Neural cell (in vitro differentiated cells): ENCODE results near the gene ATXN10. TPM values are rescaled to one million over a fixed set of nuclear protein-coding genes. Genes with fewer than 3 reads are reported as not detected.

Experiments
- H2AFZ ChIP-seq: fragments of 200-600, 300-800 bp; sonication (generic), shearing (Covaris generic); 2 replicates; pipeline ENCODE4 v1.6.0; 2014; ENCODE audit warnings: low read depth, mild to moderate bottlenecking, antibody characterized with exemption, low read length, moderate library complexity
- H3F3A ChIP-seq: fragments of 200-600 bp; shearing (Covaris generic); 2 replicates; pipeline ENCODE4 v1.6.1; 2016; ENCODE audit warnings: mild to moderate bottlenecking, moderate library complexity, mixed read lengths, antibody characterized with exemption, low read length; ENCODE audit not compliant: insufficient read depth, poor library complexity, severe bottlenecking
- H3K27ac ChIP-seq: fragments of 200-600, 300-800 bp; sonication (generic), shearing (Covaris generic); 2 replicates; pipeline ENCODE4 v1.5.1; 2014; ENCODE audit warnings: mild to moderate bottlenecking, low read length, moderate library complexity
- H3K27me3 ChIP-seq: fragments of 300-800, 200-600 bp; sonication (generic), shearing (Covaris generic); 2 replicates; pipeline ENCODE4 v1.6.0; 2014; ENCODE audit warnings: mild to moderate bottlenecking, low read depth, low read length, moderate library complexity; ENCODE audit not compliant: insufficient read depth
- H3K36me3 ChIP-seq: fragments of 300-800, 200-600 bp; sonication (generic), shearing (Covaris generic); 2 replicates; pipeline ENCODE4 v1.5.1; 2014; ENCODE audit warnings: mild to moderate bottlenecking, antibody characterized with exemption, low read length, moderate library complexity; ENCODE audit not compliant: insufficient read depth
- H3K4me2 ChIP-seq: fragments of 300-800, 200-600 bp; sonication (generic), shearing (Covaris generic); 2 replicates; pipeline ENCODE4 v1.6.0; 2014; ENCODE audit warnings: mild to moderate bottlenecking, low read length
- H3K4me3 ChIP-seq: fragments of 300-800, 200-600 bp; sonication (generic), shearing (Covaris generic); 2 replicates; pipeline ENCODE4 v1.5.1; 2014; ENCODE audit warnings: mild to moderate bottlenecking, low read length, moderate library complexity
- H3K79me2 ChIP-seq: fragments of 200-600 bp; shearing (Covaris generic); replicated peaks from 2 replicates; pipeline ENCODE4 v1.6.0; 2014; ENCODE audit warnings: mild to moderate bottlenecking, low read length, moderate library complexity; ENCODE audit not compliant: insufficient read depth
- H3K9ac ChIP-seq: fragments of 300-800, 200-600 bp; sonication (generic), shearing (Covaris generic); 2 replicates; pipeline ENCODE4 v1.6.1; 2016; ENCODE audit warnings: mild to moderate bottlenecking, low read length, mixed read lengths
- H3K9me2 ChIP-seq: fragments of 200-600 bp; shearing (Covaris generic); 2 replicates; pipeline ENCODE4 v1.6.1; 2016; ENCODE audit warnings: mild to moderate bottlenecking, low read length, mixed read lengths; ENCODE audit not compliant: insufficient read depth
- H3K9me3 ChIP-seq: fragments of 200-600, 300-800 bp; sonication (generic), shearing (Covaris generic); 2 replicates; pipeline ENCODE4 v1.6.1; 2016; ENCODE audit warnings: mild to moderate bottlenecking, mixed run types, low read length, moderate library complexity, mixed read lengths
- H4K20me1 ChIP-seq: fragments of 200-600 bp; shearing (Covaris generic); 2 replicates; pipeline ENCODE4 v1.6.1; 2016; ENCODE audit warnings: mild to moderate bottlenecking, mixed run types; ENCODE audit not compliant: insufficient read depth
- CTCF ChIP-seq: fragments of 450-650 bp; IDR thresholded peaks from 2 replicates; pipeline ENCODE4 v1.5.1; 2014; ENCODE audit warnings: antibody characterized with exemption, mild to moderate bottlenecking, moderate library complexity; ENCODE audit not compliant: poor library complexity, severe bottlenecking
- EP300 ChIP-seq: fragments of 450-650 bp; conservative IDR thresholded peaks from 2 replicates; pipeline ENCODE4 v1.6.1; 2014; ENCODE audit warnings: antibody characterized with exemption, mild to moderate bottlenecking, moderate library complexity; ENCODE audit not compliant: poor library complexity, severe bottlenecking
- EZH2 ChIP-seq: fragments of 200-600, 300-800 bp; shearing (Covaris generic), sonication (generic); IDR thresholded peaks from 2 replicates; pipeline ENCODE4 v1.6.1; 2014; ENCODE audit warnings: antibody characterized with exemption, low read length, borderline replicate concordance, mild to moderate bottlenecking; ENCODE audit not compliant: insufficient read depth, poor library complexity, severe bottlenecking
- MXI1 ChIP-seq: fragments of 450-650 bp; conservative IDR thresholded peaks from 2 replicates; pipeline ENCODE4 v1.6.1; 2014; ENCODE audit warnings: antibody characterized with exemption, mild to moderate bottlenecking; ENCODE audit not compliant: poor library complexity, severe bottlenecking
- POLR2AphosphoS5 ChIP-seq: IDR thresholded peaks from 2 replicates; pipeline ENCODE4 v1.6.1; 2012
- RAD21 ChIP-seq: fragments of 450-650 bp; conservative IDR thresholded peaks from 2 replicates; pipeline ENCODE4 v1.6.1; 2014; ENCODE audit warnings: antibody characterized with exemption, mild to moderate bottlenecking, moderate library complexity
- REST ChIP-seq: IDR thresholded peaks from 2 replicates; pipeline ENCODE4 v1.6.1; 2012; ENCODE audit warnings: borderline replicate concordance
- SMC3 ChIP-seq: fragments of 450-650 bp; conservative IDR thresholded peaks from 2 replicates; pipeline ENCODE4 v1.6.1; 2014; ENCODE audit warnings: antibody characterized with exemption, mild to moderate bottlenecking, moderate library complexity; ENCODE audit not compliant: poor library complexity
- TAF1 ChIP-seq: IDR thresholded peaks from 2 replicates; pipeline ENCODE4 v1.6.1; 2012; ENCODE audit warnings: low read depth
- polyA plus RNA-seq: library from polyadenylated mRNA; depleted of rRNA; stranded (reverse); fragments of >200 nt; gene quantifications from 2 replicates; pipeline ENCODE4 v1.2.3, GENCODE V29; 2014

Gene ATXN10
- polyA plus RNA-seq, 1 donor from 2014 or later = 321 TPM

GRCh38 chr22:45831394-45831793, 159.8 kb downstream of the ATXN10 start:
- H2AFZ ChIP-seq = no peak overlapping the region
- peaks cover 6% of the 10 kb centered on the region for H3K36me3 ChIP-seq
- H3K4me3 ChIP-seq = no peak overlapping the region
- no peak overlapping the region for H3K9ac ChIP-seq
- no peak overlapping the region for H3K27ac ChIP-seq
- H3F3A ChIP-seq = no peaks in the 10 kb centered on the region
- no peaks in the 10 kb centered on the region for H3K79me2 ChIP-seq
- H3K9me3 ChIP-seq = no peaks in the 10 kb centered on the region
- H4K20me1 ChIP-seq = no peaks in the 10 kb centered on the region
- H3K4me2 ChIP-seq = no peak overlapping the region
- no peaks in the 10 kb centered on the region for H3K27me3 ChIP-seq
- no peaks in the 10 kb centered on the region for H3K9me2 ChIP-seq
- TF ChIP-seq SMC3 (no peak), REST (no peak), RAD21 (no peak), TAF1 (no peak), POLR2AphosphoS5 (no peak), CTCF (no peak), MXI1 (no peak), EP300 (no peak), EZH2 (no peak)

DNA sequence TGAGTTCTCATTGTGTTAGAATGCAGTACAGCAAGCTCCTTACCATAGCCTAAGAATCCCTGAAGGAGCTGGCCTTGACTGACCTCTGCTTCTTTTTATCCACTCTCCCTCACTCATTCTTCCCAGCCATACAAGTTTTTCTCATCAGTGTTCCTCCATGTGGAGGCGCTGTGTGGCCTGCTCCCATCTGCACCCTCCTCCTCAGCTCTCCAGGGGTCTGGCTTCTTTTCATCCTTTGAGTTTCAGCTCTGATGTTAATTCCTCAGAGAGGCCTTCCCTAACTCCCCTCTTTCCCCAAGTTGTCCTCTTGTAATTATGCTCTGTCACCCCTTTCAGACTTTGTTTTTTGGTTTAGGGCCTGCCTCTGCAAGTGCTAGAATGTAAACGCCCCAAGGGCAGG, 160.5 kb downstream of the ATXN10 start:
- H3K79me2 ChIP-seq = no peaks in the 10 kb centered on the region
- no peak overlapping the region for H2AFZ ChIP-seq
- no peak overlapping the region for H3K4me3 ChIP-seq
- no peak overlapping the region for H3K9ac ChIP-seq
- no peak overlapping the region for H3K4me2 ChIP-seq
- no peaks in the 10 kb centered on the region for H3K9me2 ChIP-seq
- H3F3A ChIP-seq = no peaks in the 10 kb centered on the region
- TF ChIP-seq REST (no peak), EP300 (no peak)
- no peaks in the 10 kb centered on the region for H3K27me3 ChIP-seq
- no peak overlapping the region for H3K27ac ChIP-seq
- H3K36me3 ChIP-seq = peaks cover 6% of the 10 kb centered on the region
- H4K20me1 ChIP-seq = no peaks in the 10 kb centered on the region
- no peaks in the 10 kb centered on the region for H3K9me3 ChIP-seq
